CD4-positive, alpha-beta T cell treated with Interleukin-4 for 4 hours (primary cell): Measurements from ENCODE around the gene TDRD10.
"Not testable (repeated sequence)": the region's sequence is repeated elsewhere in the genome, so short reads cannot be mapped to it uniquely, and the experiment has no call there.

ENCODE experiments used
- DNase-seq: peaks from one replicate; pipeline ENCODE4 v3.0.0-alpha.2; 2020

Gene TDRD10

DNA sequence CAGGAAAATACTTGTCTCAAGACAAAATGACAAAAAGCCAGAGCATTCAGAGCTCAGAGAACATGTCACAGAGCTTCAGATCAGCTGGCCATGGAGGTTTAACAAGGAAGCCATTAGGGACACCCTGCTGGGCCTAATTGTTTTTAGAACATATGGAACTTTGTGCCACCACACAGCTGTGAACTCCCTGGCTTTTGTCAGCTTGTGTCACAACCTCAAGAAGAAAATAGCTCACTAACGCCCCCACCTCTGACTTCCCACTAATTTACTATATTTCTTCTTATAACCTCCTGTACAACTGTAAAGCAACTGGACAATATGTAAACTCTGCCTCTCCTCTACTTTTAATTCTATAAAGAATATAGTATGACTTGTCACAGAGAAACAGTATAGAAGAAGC lies 21.0 kb upstream of the TDRD10 start:
- no peak for DNase-seq

DNA sequence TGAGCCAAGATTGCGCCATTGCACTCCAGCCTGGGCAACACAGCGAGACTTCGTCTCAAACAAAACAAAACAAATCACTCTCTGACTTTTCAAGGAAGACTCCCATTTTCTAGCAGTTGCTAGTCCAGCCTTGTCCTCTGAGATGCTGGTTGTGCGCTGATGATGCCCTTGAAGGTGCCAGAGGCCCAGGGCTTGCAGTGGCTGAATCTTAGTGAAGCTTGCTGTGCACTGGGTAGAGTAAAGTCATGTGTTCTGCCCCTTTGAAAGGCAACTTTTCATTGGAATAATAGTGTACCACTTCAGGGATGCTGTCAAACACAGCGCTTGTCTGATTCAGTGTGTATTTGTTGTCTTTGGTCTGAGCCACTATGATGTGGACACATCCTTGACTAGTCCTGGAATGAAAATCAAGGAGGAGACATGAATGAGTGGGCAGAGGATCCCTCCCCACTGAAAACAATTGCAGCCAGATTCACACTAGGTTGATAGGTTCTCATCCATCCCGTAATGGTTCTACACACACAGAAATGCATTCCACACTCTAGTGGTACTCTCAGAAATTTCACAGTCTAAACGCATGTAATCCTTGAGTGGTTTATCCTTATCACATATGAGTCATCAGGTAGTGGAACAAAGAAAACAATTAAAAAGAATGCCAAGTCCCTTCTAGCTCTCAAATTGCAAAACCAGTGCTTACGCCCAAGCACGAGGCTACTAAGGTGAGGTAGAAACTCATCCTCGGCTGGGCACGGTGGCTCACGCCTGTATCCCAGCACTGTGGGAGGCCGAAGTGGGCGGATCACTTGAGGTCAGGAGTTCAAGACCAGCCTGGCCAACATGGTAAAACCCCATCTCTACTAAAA lies 17.8 kb upstream of the TDRD10 start:
- DNase-seq, result no peak

DNA sequence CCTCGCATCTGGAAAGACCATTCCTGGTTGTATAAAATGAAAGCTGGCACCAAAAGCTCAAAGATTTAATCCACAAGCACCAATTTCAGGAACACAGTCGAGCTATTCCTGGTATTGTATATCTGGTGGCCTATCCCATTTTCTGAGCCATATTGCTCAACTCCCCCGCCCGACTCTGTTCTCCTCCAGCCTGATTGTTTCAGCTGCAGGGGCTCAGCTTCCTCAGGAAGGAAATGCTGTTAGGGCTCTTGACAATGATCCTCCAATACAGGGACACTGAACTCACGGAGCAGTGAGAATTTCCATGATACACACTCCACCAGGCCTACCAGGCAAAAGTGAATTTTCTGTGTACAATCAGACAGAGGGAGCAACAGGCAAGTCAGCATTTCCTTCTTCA lies 16.9 kb upstream of the TDRD10 start:
- DNase-seq, result no peak

DNA sequence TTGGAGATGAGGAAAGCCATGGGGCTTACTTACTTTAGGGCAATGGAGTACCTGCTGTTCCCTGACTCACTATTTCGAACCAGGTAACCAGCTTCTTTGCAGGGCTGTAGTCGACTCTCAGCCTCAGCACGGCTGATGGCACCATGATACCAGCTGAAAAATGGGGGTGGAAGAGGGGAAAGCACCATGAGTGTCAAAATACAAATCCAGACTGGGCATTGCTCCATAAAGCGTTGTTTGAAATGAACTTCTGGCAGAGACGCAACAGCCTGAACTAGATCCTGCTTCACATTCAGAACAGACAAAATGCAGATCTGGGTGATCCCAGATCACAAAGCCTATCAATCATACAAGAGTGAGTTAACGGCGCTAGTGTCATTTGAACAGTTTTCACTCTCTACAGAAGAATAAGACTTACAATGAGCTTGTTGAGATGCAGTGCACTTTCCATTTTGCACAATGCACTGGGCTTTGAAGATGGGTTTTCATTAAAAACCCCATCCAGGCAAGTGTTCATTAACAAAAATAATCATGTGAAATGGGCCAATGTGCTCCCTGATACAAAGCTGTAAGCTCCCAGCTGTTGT lies 16.0 kb upstream of the TDRD10 start:
- no peak for DNase-seq

DNA sequence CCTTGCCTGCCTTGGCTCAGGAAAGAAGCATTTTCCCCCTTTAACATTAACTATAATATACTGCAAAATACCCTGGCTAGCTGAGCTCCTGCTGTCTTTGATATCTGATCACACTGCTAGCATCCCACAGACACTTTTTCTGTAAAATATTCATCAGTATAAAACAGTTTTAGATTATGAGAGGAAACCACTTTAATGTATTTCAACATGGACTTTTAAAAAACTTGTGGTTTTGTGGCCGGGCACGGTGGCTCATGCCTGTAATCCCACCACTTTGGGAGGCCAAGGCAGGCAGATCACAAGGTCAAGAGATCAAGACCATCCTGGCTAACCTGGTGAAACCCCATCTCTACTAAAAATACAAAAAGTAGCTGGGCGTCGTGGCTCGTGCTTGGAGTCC lies 15.3 kb upstream of the TDRD10 start:
- not testable (repeated sequence) for DNase-seq

DNA sequence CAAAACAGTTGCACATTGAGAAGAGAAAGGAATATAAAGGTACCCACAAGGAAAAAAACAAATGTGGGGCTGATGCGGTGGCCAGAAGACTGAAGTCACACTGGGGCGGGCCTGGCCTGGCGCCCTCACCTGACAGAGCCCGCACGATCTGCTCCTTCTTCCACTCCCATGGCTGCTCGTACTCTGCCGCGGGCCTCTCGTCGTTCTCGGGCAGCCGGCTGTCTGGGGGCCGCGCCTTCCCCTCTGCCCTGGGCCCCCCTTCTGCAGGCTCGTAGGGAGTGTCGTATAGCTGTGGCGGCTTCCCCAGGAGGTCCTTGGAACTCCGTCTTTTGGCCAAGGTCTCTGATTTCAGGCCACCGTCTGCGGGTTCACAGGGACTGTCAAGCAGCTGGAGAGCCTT lies 13.1 kb upstream of the TDRD10 start:
- no peak for DNase-seq

DNA sequence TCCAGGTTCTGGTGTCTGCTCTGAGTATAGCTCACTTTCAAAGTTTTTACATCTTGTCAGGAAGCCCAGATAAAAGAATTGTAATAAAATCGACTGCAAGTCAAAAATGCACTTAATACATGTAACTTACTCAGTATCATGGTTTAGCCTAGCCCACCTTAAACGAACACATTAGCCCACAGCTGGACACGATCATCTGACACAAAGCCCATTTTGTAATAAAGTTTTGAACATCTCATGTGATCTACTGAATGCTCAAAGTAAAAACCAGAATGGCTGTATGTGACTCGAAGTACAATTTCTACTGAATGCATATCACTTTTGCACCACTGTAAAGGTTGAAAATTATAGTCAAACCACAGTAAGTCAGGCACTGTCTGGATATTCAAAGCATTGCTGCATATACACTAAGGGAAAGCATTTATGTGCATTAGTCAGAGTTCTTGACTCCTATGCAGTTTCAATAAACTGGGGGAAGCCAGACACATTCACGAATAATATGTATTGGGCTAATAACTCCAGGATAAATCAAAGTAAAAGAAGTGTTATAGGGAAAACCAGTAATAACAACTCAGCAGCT lies 12.2 kb upstream of the TDRD10 start:
- DNase-seq, result no peak

DNA sequence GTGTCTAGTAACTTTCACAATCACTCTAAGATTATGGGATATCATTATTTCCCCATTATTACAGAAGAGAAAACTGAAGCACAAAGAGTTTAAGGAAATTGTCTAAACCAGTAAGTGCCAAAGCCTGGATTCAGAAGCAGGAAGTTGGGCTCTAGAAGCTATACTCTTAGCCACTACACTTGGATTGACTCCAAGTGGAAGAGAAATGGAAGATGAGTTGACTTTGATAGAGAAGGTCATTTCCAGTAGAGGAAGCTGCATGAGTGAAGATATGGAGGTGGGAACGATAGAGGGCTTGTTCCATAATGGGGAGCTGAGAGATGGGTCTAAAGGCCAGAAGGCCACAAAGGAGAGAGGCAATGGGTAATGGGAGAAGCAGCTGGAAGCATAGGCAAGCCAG lies 11.7 kb upstream of the TDRD10 start:
- no peak for DNase-seq

DNA sequence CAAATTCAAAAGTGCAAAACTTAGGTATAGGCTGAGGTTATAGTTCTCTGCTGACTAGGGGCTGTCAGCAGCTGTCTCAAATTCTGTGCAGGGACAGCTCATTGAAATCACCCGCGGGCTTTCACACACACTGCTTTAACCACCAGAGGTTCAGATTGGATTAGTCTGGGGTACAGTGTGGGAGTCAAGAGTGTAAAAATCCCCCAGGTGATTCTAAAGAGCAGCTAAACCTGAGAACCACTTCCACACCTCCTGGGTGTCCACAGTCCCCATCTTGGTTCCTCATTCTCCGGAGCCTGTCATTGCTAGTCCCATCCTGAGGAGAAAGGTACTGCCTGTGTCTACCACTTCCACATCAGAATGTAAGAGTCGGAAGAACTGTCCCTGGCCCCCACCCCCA lies 9.9 kb upstream of the TDRD10 start:
- no peak for DNase-seq

DNA sequence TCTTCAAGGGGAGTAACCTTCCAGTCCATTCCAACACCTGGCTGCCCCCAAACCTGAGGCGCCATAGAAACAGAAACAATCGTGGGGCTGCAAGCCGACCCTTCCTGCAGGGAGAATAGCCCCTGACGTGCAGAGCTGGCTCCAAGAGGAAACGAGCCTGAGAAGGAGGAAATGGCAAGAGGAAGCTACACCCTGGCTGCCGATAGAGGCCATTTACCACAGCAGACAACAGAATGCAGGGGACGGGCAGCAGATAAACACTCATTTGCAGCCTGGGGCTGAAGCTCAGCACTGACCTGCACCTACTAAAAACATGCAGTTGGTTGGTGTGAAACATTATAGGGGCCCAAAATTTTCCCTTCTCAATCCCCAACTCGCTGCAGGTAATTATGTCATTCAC lies 8.7 kb upstream of the TDRD10 start:
- peak; percentile 29 for DNase-seq

DNA sequence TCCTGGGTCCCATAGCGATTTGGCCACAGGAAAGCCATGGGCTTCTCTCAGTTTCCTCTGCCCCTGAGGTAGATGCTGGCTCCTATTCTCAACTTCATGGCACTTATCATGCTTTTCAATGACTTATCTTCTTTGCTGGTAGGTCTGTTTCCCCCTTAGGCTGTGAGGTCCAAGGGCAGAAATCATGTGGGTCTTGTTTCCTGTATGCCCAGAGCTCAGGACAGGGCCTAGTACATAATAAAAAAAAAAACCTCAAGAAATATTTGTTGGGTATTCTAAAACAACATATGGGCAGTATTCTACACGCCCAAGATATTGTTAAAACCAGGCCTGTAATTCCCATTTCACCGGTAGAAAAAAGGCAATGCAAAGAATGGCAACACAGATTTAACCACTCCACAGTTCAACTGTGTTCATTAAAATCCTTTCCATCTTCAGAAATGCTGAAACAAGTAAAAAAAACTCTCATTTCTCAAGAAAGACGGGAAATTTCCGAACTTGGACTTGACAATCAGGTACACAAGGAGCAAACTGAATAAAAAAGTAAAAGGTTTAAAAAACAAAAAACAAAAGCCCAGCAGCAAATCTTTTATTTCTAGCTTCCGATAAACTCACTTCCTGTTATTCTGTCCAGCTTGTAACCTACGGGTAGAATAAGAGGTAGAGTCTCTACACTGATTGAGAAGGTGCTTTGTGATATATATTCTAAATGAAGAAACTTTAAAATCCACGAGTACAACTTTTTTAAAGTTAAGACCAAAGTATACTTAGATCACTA lies 6.3 kb upstream of the TDRD10 start:
- DNase-seq, result no peak

DNA sequence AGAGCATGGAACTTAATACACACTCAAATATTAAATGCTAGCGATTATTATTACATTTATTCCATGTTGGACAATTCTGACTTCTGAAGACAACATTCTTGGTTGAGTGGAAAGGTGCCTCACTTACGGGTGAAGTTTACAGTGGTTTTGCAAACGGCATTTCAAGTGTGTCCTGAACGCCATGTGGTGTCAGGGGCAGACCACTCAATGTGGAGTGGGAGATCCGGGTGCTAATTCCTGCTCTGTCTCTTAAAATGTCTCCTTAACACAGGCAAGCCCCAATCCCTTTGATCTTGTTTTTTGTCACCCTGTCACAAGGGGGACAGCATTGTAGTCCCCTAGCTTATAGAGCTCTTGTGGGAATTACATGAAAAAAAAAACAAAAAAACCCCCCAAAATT lies 5.6 kb upstream of the TDRD10 start:
- DNase-seq, result no peak

DNA sequence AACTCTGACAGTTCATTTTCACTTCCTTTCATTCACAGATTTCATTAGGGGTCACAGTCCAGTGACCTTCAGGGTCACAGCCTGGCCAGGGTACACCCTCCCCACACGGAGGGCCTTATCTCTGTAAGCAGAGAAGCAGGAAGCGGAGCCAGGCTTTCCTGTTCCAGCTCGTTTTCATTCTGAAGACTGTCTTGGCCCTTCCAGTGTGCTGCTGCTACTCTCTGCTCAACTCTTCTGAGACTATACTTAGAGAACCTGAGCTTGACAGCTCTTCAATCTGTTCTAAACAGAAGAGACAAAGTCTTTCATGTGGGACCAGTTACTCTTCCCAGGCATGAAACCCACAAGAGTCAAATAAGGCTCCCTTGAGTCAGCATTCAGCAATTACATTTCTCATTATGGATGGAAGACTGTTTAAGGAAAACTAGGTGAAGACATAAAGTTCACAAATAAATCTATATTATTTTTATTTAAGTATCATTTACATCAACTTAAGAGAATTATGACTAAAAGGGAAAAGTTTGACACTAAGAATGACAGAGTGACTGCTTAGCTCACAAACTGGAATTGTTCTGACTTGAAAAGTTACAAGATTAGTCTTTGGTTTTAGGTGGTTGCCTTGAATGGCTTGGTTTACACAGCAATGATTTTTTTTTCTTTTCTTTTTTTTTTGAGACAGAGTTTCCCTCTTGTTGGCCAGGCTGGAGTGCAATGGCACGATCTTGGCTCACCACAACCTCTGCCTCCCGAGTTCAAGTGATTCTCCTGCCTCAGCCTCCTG lies 4.8 kb upstream of the TDRD10 start:
- DNase-seq, result no peak

DNA sequence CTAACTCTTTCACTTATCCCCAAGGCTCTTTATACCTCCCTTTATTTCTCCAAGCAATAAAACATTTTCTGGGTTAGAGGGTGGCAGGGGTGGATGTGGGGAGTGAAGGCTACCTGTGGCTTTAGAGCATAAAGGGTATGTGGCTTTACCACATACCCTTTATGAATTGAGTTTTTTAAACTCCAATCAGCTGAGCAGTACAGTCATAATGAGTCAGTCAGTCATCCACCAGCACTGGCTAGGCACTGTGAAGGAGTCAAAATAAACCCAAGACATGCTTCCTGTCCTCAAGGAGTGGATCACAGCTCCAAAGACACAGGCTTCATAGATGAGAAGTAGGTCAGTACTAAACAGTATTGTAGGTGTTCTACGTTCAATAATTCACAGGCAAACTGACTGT lies 2.6 kb upstream of the TDRD10 start:
- DNase-seq, result no peak

DNA sequence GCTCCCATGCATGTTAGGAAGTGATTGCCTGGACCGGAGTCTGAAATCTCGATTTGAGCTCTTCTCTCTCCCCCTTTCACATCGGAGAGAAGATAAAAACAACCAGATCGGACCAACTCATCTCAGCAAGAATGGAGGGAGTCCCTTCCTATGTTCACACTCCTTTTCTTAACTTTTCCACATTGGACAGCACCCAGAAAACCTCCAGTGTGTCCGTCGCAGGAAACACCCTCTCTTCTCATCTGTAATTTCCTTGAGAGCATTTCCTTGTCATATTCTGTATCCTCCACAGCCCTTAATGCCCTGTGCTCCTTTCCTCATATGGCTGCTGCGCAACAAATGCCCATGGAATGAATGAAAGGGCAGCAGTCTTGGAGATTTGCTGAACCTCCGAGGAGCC lies 1.5 kb upstream of the TDRD10 start:
- DNase-seq, result no peak

DNA sequence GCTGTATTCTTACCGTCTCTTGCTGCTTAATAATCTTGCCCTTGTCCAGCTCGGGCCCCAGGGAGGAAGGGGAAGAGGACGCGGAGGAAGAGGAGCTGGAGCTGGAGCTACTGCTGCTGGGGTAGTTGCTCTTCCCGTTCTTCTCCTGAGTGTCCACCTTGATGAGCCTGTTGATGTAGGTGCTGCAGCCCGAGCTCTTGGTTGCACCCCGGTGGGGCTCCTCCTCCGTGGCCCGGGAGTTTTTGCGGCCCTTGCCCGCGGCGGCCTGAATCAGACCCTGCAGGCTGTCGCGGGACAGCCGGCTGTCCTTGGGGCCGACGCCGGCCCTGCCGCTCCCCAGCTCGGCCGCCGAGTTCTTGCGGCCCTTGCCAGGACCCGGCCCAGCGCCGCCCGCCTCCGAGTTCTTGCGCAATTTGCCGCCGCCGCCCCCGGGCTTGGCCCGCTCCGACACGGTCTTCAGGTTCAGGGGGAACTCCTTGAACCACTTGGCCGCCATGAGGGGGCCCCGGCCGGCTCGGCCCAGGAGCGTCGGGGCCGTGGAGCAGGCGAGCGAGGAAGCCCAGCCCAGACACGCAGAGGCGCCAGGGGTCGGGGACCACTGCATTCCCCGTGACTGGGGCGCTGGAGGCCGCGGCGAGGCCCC lies 475 bp upstream of the TDRD10 start:
- DNase-seq, result no peak

DNA sequence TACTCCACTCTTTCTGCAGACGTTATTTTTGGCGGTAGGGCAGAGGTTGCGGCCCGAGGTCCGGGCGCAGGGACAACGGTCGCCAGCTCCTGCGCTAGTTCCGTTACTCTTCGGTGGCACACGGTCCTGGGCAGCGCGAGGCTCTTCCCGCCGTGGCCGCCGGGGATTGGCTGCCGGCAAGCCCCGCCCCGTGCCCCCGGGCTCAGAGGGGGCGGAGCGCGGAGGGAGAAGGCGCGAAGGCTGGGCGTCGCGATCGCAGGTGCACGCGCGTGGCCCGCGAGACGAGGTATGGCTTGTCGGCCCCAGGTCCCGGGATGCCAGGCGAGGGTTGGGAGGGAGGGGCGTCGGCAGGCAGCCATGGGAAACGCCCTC lies 711 bp downstream of the TDRD10 start:
- no peak for DNase-seq

DNA sequence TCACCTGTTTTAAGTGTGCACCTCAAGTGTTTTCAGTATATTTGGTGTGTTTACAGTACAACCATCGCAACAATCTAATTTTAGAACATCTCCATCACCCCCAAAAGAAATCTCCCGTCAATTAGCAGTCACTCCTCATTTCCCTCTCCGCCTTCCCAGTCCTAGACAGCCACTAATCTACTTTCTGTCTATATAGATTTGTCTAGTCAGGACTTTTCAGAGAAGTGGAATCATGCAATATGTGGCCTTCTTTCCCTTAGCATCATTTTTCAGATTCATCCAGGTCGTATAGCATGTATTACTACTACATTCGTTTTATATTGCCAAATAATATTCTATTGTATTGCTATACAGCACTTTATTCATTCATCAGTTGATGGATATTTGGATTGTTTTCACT lies 1.9 kb downstream of the TDRD10 start:
- DNase-seq, result no peak

DNA sequence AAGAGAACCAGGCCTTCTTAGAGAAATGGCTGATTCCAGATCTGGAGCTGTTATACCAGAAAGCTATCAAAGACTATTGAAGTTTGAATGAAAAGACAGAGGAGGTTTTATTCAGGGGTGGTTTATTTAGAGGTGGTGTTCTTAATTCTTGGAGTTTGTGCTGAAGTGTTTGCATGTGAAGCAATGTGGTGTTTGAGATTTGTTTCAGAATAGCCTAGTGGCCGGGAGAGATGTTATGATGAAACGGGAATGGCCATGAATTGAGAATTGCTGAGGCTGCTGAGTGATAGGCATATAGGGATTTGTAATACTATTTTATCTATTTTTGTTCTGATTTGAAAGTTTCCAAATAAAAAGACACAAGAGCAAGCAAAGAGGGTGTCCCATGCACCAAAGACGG lies 10.7 kb downstream of the TDRD10 start:
- DNase-seq, result no peak

DNA sequence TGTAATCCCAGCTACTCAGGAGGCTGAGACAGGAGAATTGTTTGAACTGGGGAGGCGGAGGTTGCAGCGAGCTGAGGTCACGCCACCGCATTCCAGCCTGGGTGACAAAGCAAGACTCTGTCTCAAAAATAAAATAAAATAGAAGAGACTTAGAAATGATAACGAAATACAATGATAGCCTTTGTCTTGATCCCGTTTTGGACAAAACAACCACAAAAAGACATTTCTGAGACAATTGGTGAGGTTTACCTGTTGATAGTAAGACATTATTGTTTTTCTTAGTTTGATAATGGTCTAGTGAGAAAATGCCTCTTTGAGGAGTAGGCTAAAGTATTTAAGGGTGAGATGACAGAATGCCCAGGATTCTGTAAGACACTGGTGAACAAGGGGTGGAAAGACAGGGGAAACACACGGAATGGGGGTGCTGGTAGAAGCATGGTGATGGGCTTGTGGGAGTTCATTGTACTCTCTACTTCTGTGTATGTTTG lies 12.1 kb downstream of the TDRD10 start:
- DNase-seq, result no peak

DNA sequence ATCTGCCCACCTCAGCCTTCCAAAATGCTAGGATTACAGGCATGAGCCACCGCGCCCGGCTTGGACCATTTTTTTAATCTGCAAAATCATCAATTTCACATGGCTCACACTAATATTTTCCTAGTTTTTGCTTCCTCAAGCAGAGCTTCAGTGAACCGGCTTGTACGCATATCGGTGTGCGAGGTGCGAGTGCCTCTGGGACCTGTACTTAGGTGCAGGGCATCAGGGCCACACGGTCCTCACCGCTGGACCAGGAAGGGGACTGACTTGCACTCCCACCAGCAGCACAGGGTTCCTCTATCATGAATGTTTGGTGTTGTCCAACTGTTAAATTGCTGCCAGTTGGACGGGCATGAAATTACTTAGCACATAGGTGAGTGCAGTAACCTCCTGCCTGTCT lies 15.6 kb downstream of the TDRD10 start:
- DNase-seq, result no peak

DNA sequence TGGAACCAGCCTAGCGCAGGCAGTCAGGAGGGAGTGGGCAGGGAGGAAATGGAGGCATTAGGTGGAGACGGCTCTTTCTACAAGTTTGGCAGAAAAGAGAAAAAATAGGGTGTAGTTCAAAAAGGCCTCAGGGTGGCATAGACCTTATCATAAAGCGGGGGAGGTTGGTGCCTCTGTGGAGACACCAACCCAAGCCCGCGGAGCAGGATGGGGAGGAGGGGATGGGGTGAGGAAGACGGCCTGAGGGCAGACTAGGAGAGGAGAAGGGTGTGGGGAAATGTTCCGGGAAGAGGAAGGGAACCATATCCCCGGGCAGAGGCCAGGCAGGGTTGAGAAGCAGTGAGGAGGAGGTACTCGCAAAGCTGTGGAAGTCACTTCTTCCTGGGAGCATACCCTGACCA lies 17.6 kb downstream of the TDRD10 start:
- DNase-seq, result no peak
